Right lobe of liver (tissue), 4 donors: Measurements from ENCODE around the gene MCC.

ENCODE experiments used
- CTCF ChIP-seq, 4 donors: fragments of 200-600 bp in 3 of 4; fragments of 450-650 bp in 1 of 4; IDR thresholded peaks; one replicate each; pipeline versions ENCODE4 v1.5.1 to v1.8.0; 2016 to 2022; ENCODE audit warnings: antibody characterized with exemption in 4 of 4, mild to moderate bottlenecking in 2 of 4
- POLR2A ChIP-seq: fragments of 450-650 bp; IDR thresholded peaks from one replicate; pipeline ENCODE4 v1.6.1; 2017; ENCODE audit warnings: antibody characterized with exemption, mild to moderate bottlenecking
- donor health status: DM: no; HTN: no; CAD: no.
- donor health status: DM: no; HTN: no; CAD: no.
- donor health status: DM: no; HTN: yes; CAD: no.

- TF ChIP-seq CTCF (IDR thresholded peaks at IDR 0.05) (no peak), POLR2A (no peak)
These were observed 271.7 kb downstream of the MCC start for GRCh38 chr5:113216545-113216944.
